Neutrophil (primary cell): ENCODE results near the gene KRTAP8-1.

ENCODE experiments used
- H3K27ac ChIP-seq: fragments of 200-600 bp; sonication (generic); 2 replicates; pipeline ENCODE4 v1.5.1; 2016; ENCODE audit warnings: mild to moderate bottlenecking, moderate library complexity
- H3K27me3 ChIP-seq: fragments of 200-600 bp; sonication (generic); 2 replicates; pipeline ENCODE4 v1.6.0; 2016; ENCODE audit warnings: mild to moderate bottlenecking
- H3K36me3 ChIP-seq: fragments of 200-600 bp; sonication (generic); 2 replicates; pipeline ENCODE4 v1.5.1; 2017
- H3K4me1 ChIP-seq, 2 experiments: fragments of 200-600 bp in 1 of 2; sonication (generic) in 1 of 2; 1 replicate in 1 of 2; 2 replicates in 1 of 2; pipeline versions ENCODE4 v1.5.1 to v1.6.1; 2013 to 2016; ENCODE audit warnings: low read depth in 1 of 2, low read length in 1 of 2, mild to moderate bottlenecking in 1 of 2, moderate library complexity in 1 of 2; ENCODE audit not compliant: control insufficient read depth in 1 of 2, insufficient read depth in 1 of 2
- H3K4me3 ChIP-seq, 2 experiments: fragments of 200-600 bp in 1 of 2; sonication (generic) in 1 of 2; 1 replicate in 1 of 2; 2 replicates in 1 of 2; pipeline ENCODE4 v1.5.1; 2013 to 2016; ENCODE audit warnings: low read depth in 1 of 2, low read length in 1 of 2, mild to moderate bottlenecking in 1 of 2, moderate library complexity in 1 of 2
- H3K9me3 ChIP-seq: fragments of 200-600 bp; sonication (generic); 2 replicates; pipeline ENCODE4 v1.5.1; 2016
- TF ChIP-seq, protein P1 (sequence below): fragments of 200-600 bp; sonication (generic); IDR thresholded peaks from 2 replicates; pipeline ENCODE4 v1.5.1; 2016; ENCODE audit warnings: antibody characterized with exemption

The KRTAP8-1 gene

DNA sequence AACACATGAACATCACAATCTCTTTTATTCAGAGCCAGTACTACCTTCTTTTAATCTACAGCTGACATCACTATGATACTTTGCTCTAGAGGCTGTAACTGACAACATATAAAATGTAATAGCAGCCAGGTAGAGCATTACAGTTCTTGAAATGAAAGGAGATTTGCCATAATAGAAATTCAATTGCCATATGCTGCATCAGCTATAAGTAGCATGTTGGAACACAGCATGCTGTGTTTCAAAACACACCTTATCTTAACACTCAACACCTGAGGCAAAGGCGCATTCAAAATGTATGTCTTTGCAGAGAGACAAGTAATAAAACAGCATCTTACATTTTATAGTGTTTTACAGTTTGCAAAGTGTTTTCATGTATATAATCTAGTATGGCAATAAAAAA lies 33.8 kb downstream of the KRTAP8-1 start:
- no peak overlapping the region for H3K4me3 ChIP-seq
- H3K9me3 ChIP-seq = no peaks in the 10 kb centered on the region
- H3K27me3 ChIP-seq = no peaks in the 10 kb centered on the region
- H3K4me1 ChIP-seq = no peaks in the 10 kb centered on the region
- H3K36me3 ChIP-seq = no peaks in the 10 kb centered on the region
- TF ChIP-seq, protein P1, sequence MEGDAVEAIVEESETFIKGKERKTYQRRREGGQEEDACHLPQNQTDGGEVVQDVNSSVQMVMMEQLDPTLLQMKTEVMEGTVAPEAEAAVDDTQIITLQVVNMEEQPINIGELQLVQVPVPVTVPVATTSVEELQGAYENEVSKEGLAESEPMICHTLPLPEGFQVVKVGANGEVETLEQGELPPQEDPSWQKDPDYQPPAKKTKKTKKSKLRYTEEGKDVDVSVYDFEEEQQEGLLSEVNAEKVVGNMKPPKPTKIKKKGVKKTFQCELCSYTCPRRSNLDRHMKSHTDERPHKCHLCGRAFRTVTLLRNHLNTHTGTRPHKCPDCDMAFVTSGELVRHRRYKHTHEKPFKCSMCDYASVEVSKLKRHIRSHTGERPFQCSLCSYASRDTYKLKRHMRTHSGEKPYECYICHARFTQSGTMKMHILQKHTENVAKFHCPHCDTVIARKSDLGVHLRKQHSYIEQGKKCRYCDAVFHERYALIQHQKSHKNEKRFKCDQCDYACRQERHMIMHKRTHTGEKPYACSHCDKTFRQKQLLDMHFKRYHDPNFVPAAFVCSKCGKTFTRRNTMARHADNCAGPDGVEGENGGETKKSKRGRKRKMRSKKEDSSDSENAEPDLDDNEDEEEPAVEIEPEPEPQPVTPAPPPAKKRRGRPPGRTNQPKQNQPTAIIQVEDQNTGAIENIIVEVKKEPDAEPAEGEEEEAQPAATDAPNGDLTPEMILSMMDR = no peak
- H3K27ac ChIP-seq = no peak overlapping the region

DNA sequence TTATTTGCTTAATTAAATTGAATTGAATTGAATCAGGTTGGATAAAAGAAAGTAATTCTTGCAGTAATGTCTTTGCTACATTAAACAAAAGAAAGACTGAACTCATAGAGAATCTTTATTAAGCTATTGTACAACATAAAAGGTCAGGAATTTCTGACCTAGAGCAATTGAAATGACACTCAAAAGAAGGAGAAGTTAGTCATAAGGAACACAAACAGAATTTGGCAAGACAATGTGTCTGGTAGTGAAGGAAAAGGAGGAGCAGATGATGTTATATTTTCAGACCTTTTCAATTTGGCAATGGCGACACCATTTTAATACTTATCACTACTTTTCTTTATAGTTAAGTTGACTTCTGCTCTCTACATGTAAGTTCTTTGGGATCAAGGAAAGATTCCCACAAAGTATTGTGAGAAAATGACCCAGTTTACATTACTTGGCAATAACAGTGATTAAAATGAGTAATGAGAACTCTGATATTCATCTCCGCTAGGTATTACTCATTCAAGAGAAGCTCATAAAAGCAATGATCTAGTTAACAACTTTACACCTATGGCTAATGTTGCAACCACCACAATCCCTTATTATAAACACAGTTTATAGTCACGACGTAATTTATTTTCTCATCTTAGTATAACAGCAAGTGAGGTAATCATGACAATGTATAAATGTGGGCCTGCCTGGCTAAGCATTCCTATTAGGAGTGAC lies 43.2 kb downstream of the KRTAP8-1 start:
- TF ChIP-seq, protein P1 = no peak
- no peaks in the 10 kb centered on the region for H3K9me3 ChIP-seq
- no peaks in the 10 kb centered on the region for H3K4me1 ChIP-seq
- no peak overlapping the region for H3K27ac ChIP-seq
- no peaks in the 10 kb centered on the region for H3K36me3 ChIP-seq
- H3K4me3 ChIP-seq = no peak overlapping the region
- H3K27me3 ChIP-seq = no peaks in the 10 kb centered on the region
